Eye (tissue), 1 donor: ENCODE results near the gene ZNF587.
"Not testable (repeated sequence)": the region's sequence is repeated elsewhere in the genome, so short reads cannot be mapped to it uniquely, and the experiment has no call there.

Experiments
- DNase-seq: peaks from one replicate; pipeline ENCODE4 v3.0.0-alpha.2; 2015

The ZNF587 gene

DNA sequence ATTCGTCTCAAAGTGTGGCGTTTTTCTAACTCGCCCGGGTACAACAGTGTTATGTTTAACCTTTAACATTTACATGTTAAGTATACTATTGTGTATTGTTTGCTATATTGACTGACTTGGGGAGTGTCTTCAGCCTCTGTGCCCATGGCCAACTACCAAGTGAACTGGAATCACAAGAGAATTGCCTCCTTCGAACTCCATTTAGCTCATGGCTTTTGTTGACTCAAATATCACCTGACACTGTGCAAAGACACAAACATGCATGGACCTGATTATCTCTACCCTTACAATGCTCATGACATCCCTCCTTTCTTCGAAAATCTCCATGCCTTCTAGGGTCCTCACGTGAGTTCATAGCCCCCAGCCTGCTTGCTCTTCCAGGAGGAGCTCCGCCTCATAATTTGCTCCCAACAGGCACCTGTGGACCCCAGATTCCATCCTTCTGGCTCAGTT is 38.5 kb downstream of the ZNF587 start:
- DNase-seq: peak; percentile 58

DNA sequence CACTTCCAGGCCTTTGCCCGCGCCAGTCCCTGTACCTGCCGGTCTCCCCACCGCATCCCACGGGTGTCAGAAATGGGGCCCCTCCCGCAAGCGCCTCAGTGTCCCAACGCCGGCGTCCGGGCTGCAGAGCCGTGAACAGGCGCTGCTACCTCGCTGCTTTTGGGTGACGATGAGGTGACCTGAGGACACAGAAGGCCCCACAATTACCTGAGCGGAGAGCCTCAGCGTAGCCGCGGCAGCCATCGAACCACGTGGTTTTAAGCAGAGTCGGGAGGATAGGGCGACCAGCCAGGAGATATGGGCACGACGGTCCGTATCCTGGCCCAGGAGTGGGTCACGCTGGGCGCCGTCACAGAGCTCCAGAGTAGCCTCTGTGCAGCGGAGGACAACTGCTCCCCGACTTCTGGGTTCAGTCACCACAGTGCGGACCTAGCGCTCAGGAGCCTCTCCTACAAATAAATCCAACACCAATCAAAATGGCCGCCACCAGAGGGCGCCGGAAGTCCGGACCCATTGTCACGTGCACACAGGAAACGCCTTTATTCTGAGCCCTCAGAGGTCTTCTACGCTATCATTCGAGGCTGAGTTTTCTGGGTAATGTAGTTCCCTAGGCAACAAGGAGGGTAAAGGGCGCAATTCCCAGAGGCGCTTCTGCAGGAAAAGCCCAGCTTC is 39.0 kb downstream of the ZNF587 start, which contains the start of gene ZNF814:
TSS of gene ZNF814 (minus strand) at position 478 of the 672 bp plus-strand sequence. CDS start at position 243, 235 bp downstream.
- peak; percentile 98 for DNase-seq

DNA sequence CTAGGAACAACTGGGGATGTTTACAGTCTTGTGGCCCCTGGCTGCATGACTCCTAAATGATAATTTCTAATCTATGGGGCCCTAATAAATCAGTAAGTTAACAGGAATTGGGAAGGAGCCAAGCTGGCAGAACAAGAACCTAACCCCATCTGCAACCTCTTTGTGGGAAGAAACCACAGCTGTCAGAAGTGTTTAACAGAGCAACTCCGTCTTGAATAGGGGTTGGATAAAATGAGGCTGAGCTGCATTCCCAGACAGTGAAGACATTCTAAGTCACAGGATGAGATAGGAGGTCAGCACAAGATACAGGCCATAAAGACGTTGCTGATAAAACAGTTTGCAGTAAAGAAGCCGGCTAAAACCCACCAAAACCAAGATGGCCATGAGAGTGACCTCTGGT is 41.0 kb downstream of the ZNF587 start:
- not testable (repeated sequence) for DNase-seq

DNA sequence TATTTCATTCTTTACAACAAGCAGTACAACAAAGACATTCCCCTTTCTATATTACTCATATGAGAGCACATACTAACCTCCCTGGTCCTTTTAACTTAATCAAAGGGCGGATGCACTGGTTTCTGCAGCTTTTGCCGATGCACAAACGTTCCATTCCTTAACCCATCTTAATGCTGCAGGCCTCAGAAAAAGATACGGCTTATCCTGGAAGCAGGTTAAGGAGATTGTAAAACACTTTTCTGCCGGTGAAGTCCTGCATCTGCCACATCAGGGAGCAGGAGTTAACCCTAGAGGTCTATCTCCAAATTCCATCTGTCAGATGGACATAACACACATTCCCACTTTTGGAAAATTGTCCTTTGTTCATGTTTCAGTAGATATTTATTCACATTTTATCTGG is 50.7 kb downstream of the ZNF587 start:
- no peak for DNase-seq

DNA sequence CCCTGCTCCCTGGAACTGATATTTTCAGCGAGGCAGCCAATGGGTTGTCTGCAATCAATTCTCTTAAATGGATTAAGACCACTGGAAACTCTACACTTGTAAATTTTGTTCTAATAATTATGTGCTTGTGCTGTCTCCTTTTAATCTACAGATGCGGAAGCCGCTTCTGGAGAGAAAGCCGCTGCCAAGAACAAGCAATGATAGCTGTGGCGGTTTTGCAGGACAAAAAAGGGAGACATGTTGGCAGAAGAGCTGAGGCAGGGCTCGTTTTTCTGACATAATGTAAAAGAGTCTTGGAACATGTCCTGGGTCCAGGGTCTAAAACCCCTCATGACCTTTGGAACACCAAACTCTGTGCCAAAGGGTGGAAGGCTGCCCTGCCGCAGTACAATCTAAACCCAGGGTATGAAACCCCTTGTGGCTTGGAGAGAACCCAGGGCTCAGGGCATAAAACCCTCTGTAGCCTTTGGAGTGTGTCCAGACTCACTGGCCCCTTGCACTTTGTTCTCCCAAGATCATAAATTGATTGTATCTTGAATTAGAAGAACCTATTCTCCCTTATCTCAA is 54.0 kb downstream of the ZNF587 start:
- DNase-seq: no peak

DNA sequence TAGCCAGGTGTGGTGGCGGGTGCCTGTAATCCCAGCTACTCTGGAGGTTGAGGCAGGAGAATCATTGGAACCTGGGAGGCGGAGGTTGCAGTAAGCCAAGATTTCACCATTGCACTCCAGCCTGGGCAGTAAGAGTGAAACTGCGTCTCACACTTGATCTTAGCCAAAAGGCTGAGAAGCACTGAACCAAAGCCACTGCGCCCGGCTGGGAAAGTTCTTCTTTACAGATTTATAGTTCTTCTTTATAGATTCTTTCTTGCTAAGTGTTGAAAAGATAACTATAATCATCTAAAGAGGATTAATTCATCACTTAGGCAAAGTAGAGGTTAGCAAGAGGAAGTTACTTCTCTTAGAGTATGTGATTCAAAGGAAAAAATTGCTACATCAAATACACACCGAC is 55.6 kb downstream of the ZNF587 start:
- DNase-seq: no peak

DNA sequence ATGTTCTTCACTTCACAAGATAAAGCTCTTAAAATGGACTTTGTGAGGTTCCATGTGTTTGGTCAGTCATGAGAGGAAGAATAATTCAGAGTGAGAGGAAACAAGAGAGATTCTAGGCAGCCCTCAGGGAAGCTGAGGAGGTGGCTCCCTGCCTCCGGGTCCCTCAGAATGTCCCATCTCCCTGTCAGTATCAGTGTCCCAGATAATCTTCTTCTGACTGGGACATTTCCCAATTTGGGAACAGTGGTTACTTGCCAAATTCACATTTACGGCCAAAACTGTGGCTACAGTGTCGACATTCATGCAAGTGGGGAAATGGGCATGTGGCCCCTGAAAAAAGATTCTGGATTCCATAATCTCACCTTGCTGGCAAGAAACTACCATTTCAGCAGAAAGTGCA is 57.7 kb downstream of the ZNF587 start:
- DNase-seq: no peak

DNA sequence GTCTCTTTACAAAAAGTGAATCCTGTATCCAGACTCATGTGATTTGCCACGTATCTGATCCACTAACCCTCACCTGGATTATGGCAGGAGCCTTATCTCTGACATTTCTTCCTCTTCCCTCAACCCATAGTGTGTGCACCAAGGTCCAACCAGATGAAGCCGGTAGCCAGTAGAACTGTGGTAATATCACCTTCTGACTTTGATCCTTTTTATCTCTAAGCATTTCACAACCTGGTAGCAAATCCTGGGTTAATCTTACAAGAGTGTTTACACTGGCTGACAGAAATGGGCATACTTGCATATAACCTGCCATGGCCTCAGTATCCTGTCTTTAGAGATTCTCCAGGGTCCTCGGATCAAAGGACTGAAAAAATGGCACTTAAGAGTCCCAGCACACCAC is 64.9 kb downstream of the ZNF587 start:
- DNase-seq: no peak
